OCI-LY7 (cell line): ENCODE measurements around the gene TGFBR2. TPM values are rescaled to one million over a fixed set of nuclear protein-coding genes. Genes with fewer than 3 reads are reported as not detected.

Experiments used
- BruUV-seq: library from RNA; stranded (reverse); fragments of 400-500 nt; replicated peaks from 2 replicates; lab custom pipeline; 2021; lab: Mats Ljungman, UMichigan
- CTCF ChIA-PET: fragments of 300-600 bp; sonication (Branson Sonifier 250); formaldehyde crosslinking; loops from one replicate; lab custom pipeline; 2022; ENCODE audit warnings: antibody characterized with exemption; ENCODE audit not compliant: unreplicated experiment; lab: Charles Lee
- POLR2A ChIA-PET: fragments of 300-600 bp; sonication (Branson Sonifier 250); formaldehyde crosslinking; loops from one replicate; lab custom pipeline; 2022; ENCODE audit warnings: antibody characterized with exemption; lab: Charles Lee
- DNase-seq: peaks from one replicate; pipeline ENCODE4 v3.0.0-alpha.2; 2015; ENCODE audit warnings: low spot score
- H2AFZ ChIP-seq: fragments of 200-600 bp; sonication (generic), shearing (Covaris generic); 2 replicates; pipeline ENCODE4 v1.6.1; 2014; ENCODE audit warnings: mild to moderate bottlenecking, antibody characterized with exemption, low read length, moderate library complexity
- H3K27ac ChIP-seq: fragments of 200-600 bp; sonication (generic); 2 replicates; pipeline ENCODE4 v1.5.1; 2014; ENCODE audit warnings: mixed run types, low read depth, mild to moderate bottlenecking, moderate library complexity, low read length, inconsistent platforms; ENCODE audit not compliant: poor library complexity, severe bottlenecking
- H3K36me3 ChIP-seq: fragments of 200-600 bp; sonication (generic); 2 replicates; pipeline ENCODE4 v1.6.1; 2014; ENCODE audit warnings: mild to moderate bottlenecking, antibody characterized with exemption, low read length, moderate library complexity, mixed read lengths; ENCODE audit not compliant: insufficient read depth
- H3K4me1 ChIP-seq: fragments of 200-600 bp; sonication (generic); 2 replicates; pipeline ENCODE4 v1.5.1; 2014; ENCODE audit warnings: mild to moderate bottlenecking, low read length; ENCODE audit not compliant: insufficient read depth, poor library complexity, severe bottlenecking
- H3K4me2 ChIP-seq: fragments of 200-600 bp; sonication (generic); 2 replicates; pipeline ENCODE4 v1.6.1; 2014; ENCODE audit warnings: mild to moderate bottlenecking, low read length
- H3K4me3 ChIP-seq: fragments of 200-600 bp; sonication (generic); 2 replicates; pipeline ENCODE4 v1.5.1; 2014; ENCODE audit warnings: mild to moderate bottlenecking, low read depth, low read length; ENCODE audit not compliant: poor library complexity, severe bottlenecking
- H3K79me2 ChIP-seq: fragments of 200-600 bp; sonication (generic); 2 replicates; pipeline ENCODE4 v1.6.1; 2016; ENCODE audit warnings: low read depth, mild to moderate bottlenecking, low read length, moderate library complexity, mixed read lengths; ENCODE audit not compliant: insufficient read depth
- H3K9me2 ChIP-seq: fragments of 200-600 bp; sonication (generic); 2 replicates; pipeline ENCODE4 v1.6.1; 2016; ENCODE audit warnings: mild to moderate bottlenecking, low read length, mixed read lengths; ENCODE audit not compliant: insufficient read depth
- H3K9me3 ChIP-seq: fragments of 200-600 bp; sonication (generic); 2 replicates; pipeline ENCODE4 v1.6.1; 2014; ENCODE audit warnings: mild to moderate bottlenecking, mixed run types, low read length, mixed read lengths
- H4K20me1 ChIP-seq: fragments of 200-600 bp; sonication (generic); 2 replicates; pipeline ENCODE4 v1.6.1; 2014; ENCODE audit warnings: mild to moderate bottlenecking, antibody characterized with exemption, low read length, moderate library complexity, mixed read lengths; ENCODE audit not compliant: insufficient read depth
- CTCF ChIP-seq: fragments of 200-600 bp; sonication (generic); conservative IDR thresholded peaks from 2 replicates; pipeline ENCODE4 v1.5.1; 2014; ENCODE audit warnings: mild to moderate bottlenecking, antibody characterized with exemption, low read length, moderate library complexity, mixed read lengths
- EZH2phosphoT487 ChIP-seq: fragments of 200-600 bp; sonication (generic); IDR thresholded peaks from 2 replicates; pipeline ENCODE4 v1.6.1; 2018; ENCODE audit warnings: low read depth, borderline replicate concordance, mild to moderate bottlenecking, mixed run types, antibody characterized with exemption, low read length, moderate library complexity, mixed read lengths
- intact Hi-C: fragments of 100-400 bp; cut with micrococcal nuclease; formaldehyde crosslinking; loops from one replicate; pipeline ENCODE4 v1.10.0; 2022; ENCODE audit not compliant: unreplicated experiment
- total RNA-seq, 2 experiments: library from RNA; depleted of rRNA in 1 of 2; stranded (reverse); fragments of >200 nt in 1 of 2; shearing (Covaris generic) in 1 of 2; gene quantifications; 2 replicates each; pipeline ENCODE4 v1.2.3, GENCODE V29; 2014 to 2022

Gene TGFBR2
- total RNA-seq, 2 experiments from 2014 or later = 25.2 to 28.1 TPM

- peaks cover 21% of the 10 kb centered on the region; the same call in 1 of the 2 replicates for H4K20me1 ChIP-seq
- no peak for TF ChIP-seq CTCF
- no peak for TF ChIP-seq EZH2phosphoT487
- no peak overlapping the region for H2AFZ ChIP-seq
- H3K4me1 ChIP-seq = peaks cover 77% of the 10 kb centered on the region
- no peaks in the 10 kb centered on the region for H3K9me3 ChIP-seq
- POLR2A ChIA-PET = interaction anchor here (0.5 to 7.6 kb wide), 9 partner anchors 13 to 1782 kb away, joined by 3 to 76 read pairs (median 3); no protein-coding TSS in a partner anchor
- H3K9me2 ChIP-seq = no peaks in the 10 kb centered on the region
- H3K4me2 ChIP-seq = peak overlapping the region; percentile 88
- peak overlapping the region; percentile 94 for H3K4me3 ChIP-seq
- CTCF ChIA-PET = interaction anchor here (0.8 kb wide), 1 partner anchor 32 kb away, joined by 3 read pairs; no protein-coding TSS in a partner anchor
- intact Hi-C loops = no loop called here
- H3K27ac ChIP-seq = peak overlapping the region; percentile 69
- H3K36me3 ChIP-seq = peaks cover 16% of the 10 kb centered on the region; the same call in 1 of the 2 replicates
- DNase-seq = peak; percentile 56
- no TSS peak for BruUV-seq
- H3K79me2 ChIP-seq = peaks cover 97% of the 10 kb centered on the region
Measured at GRCh38 chr3:30611613-30612436, 5.4 kb downstream of the TGFBR2 start.

- Histone ChIP-seq H3K4me3 (peak overlapping the region; percentile 94), H3K36me3 (peaks cover 16% of the 10 kb centered on the region; the same call in 1 of the 2 replicates), H3K9me2 (no peaks in the 10 kb centered on the region), H3K4me1 (peaks cover 85% of the 10 kb centered on the region), H3K4me2 (peak overlapping the region; percentile 88), H3K9me3 (no peaks in the 10 kb centered on the region), H3K27ac (peak overlapping the region; percentile 69), H3K79me2 (peaks cover 100% of the 10 kb centered on the region), H2AFZ (no peak overlapping the region), H4K20me1 (peaks cover 21% of the 10 kb centered on the region; the same call in 1 of the 2 replicates)
- ChIA-PET POLR2A (interaction anchor here (0.5 to 7.6 kb wide), 12 partner anchors 8 to 1781 kb away, joined by 3 to 76 read pairs (median 3); no protein-coding TSS in a partner anchor), CTCF (no interaction called here)
- no TSS peak for BruUV-seq
- intact Hi-C loops = no loop called here
- DNase-seq = no peak
- no peak for TF ChIP-seq EZH2phosphoT487
- no peak for TF ChIP-seq CTCF
Measured at GRCh38 chr3:30612437-30613132, 6.2 kb downstream of the TGFBR2 start.
